HepG2 (cell line): ENCODE results near the gene GNG5. TPM values are rescaled to one million over a fixed set of nuclear protein-coding genes. Genes with fewer than 3 reads are reported as not detected.
A peak's percentile ranks its signal among the peaks of the same experiment; 100 is the strongest.

ENCODE experiments used
- KDM3A ChIP-seq: IDR thresholded peaks from 2 replicates; pipeline ENCODE4 v1.6.1; 2018; ENCODE audit warnings: low read depth, missing compliant biosample characterization
- MBD4 ChIP-seq: IDR thresholded peaks from 2 replicates; pipeline ENCODE4 v1.6.1; 2012; ENCODE audit warnings: low read length, inconsistent platforms, borderline replicate concordance
- PHB2 ChIP-seq: fragments of 450-650 bp; IDR thresholded peaks from 2 replicates; pipeline ENCODE4 v1.6.1; 2018; ENCODE audit not compliant: partially characterized antibody
- POLR2G ChIP-seq: fragments of 200-400 bp; formaldehyde crosslinking; IDR thresholded peaks from 2 replicates; pipeline ENCODE4 v1.6.1; 2018; ENCODE audit warnings: mild to moderate bottlenecking, low read depth, low read length, moderate library complexity
- RFX5 ChIP-seq: IDR thresholded peaks from 2 replicates; pipeline ENCODE4 v1.6.1; 2011; ENCODE audit warnings: low read depth, low read length, improper control_type of control experiment
- SATB2 ChIP-seq: sonication (generic); formaldehyde crosslinking; IDR thresholded peaks from 2 replicates; pipeline ENCODE4 v1.5.0; 2020; ENCODE audit warnings: missing genetic modification reagents
- SCMH1 ChIP-seq: sonication (generic); formaldehyde crosslinking; IDR thresholded peaks from 2 replicates; pipeline ENCODE4 v1.9.0; 2021; ENCODE audit warnings: missing genetic modification reagents, mild to moderate bottlenecking, borderline replicate concordance
- SSRP1 ChIP-seq: IDR thresholded peaks from 2 replicates; pipeline ENCODE4 v1.6.1; 2016; ENCODE audit warnings: control low read depth
- TARDBP ChIP-seq: sonication (generic); formaldehyde crosslinking; IDR thresholded peaks from 2 replicates; pipeline ENCODE4 v1.8.0; 2022; ENCODE audit warnings: mild to moderate bottlenecking, missing genetic modification reagents
- ZBTB20 ChIP-seq: sonication (generic); formaldehyde crosslinking; IDR thresholded peaks from 2 replicates; pipeline ENCODE4 v1.8.1; 2023; ENCODE audit warnings: missing genetic modification reagents, low read depth, mild to moderate bottlenecking, borderline replicate concordance
- ZNF251 ChIP-seq: sonication (generic); formaldehyde crosslinking; IDR thresholded peaks from 2 replicates; pipeline ENCODE4 v1.9.0; 2021; ENCODE audit warnings: mild to moderate bottlenecking, missing genetic modification reagents
- ZNF30 ChIP-seq: sonication (generic); formaldehyde crosslinking; IDR thresholded peaks from 2 replicates; pipeline ENCODE4 v1.5.0; 2020; ENCODE audit warnings: mild to moderate bottlenecking, missing genetic modification reagents
- ZNF354B ChIP-seq: sonication (generic); formaldehyde crosslinking; IDR thresholded peaks from 2 replicates; pipeline ENCODE4 v1.8.0; 2022; ENCODE audit warnings: mild to moderate bottlenecking, missing genetic modification reagents
- ZNF496 ChIP-seq: sonication (generic); formaldehyde crosslinking; IDR thresholded peaks from 2 replicates; pipeline ENCODE4 v1.8.1; 2023; ENCODE audit warnings: mild to moderate bottlenecking, moderate library complexity, missing genetic modification reagents; ENCODE audit not compliant: insufficient replicate concordance
- ZNF547 ChIP-seq: sonication (generic); formaldehyde crosslinking; IDR thresholded peaks from 2 replicates; pipeline ENCODE4 v1.5.1; 2020; ENCODE audit warnings: mild to moderate bottlenecking, missing genetic modification reagents
- ZNF777 ChIP-seq: sonication (generic); formaldehyde crosslinking; IDR thresholded peaks from 2 replicates; pipeline ENCODE4 v1.4.0; 2020; ENCODE audit warnings: missing genetic modification reagents
- ZNF816 ChIP-seq: sonication (generic); formaldehyde crosslinking; IDR thresholded peaks from 2 replicates; pipeline ENCODE4 v1.8.0; 2022; ENCODE audit warnings: missing genetic modification reagents, mild to moderate bottlenecking, borderline replicate concordance
- polyA plus RNA-seq, 8 experiments: library from polyadenylated mRNA; depleted of rRNA in 3 of 8; stranded (reverse) in 7 of 8; unstranded in 1 of 8; fragments of >200 nt; fragmentation: Illumina TruSeq in 4 of 8; extraction: Trizol in 4 of 8; gene quantifications; 2 replicates each; pipeline versions ENCODE4 v1.2.1 to v1.2.3, GENCODE V29; 2011 to 2016; ENCODE audit warnings: low read depth in 4 of 8, missing spikeins in 1 of 8, mixed read lengths in 1 of 8; ENCODE audit not compliant: insufficient read depth in 1 of 8
- total RNA-seq, 5 experiments: library from RNA; depleted of rRNA; stranded (reverse); fragments of >200 nt; fragmentation: Illumina TruSeq; extraction: Trizol; gene quantifications; 2 replicates each; pipeline ENCODE4 v1.2.3, GENCODE V29; 2016; ENCODE audit warnings: low read depth in 1 of 5
- TF ChIP-seq, protein P1 (sequence below): sonication (generic); formaldehyde crosslinking; conservative IDR thresholded peaks from 2 replicates; pipeline ENCODE4 v1.4.0; 2020; ENCODE audit warnings: mild to moderate bottlenecking, missing genetic modification reagents, moderate library complexity
- TF ChIP-seq, protein P2 (sequence below): fragments of 450-650 bp; IDR thresholded peaks from 2 replicates; pipeline ENCODE4 v1.6.1; 2017
- TF ChIP-seq, protein P3 (sequence below): sonication (generic); formaldehyde crosslinking; IDR thresholded peaks from 2 replicates; pipeline ENCODE4 v1.4.0; 2020; ENCODE audit warnings: missing genetic modification reagents, borderline replicate concordance
- TF ChIP-seq, protein P4 (sequence below): sonication (generic); formaldehyde crosslinking; IDR thresholded peaks from 2 replicates; pipeline ENCODE4 v1.5.0; 2020; ENCODE audit warnings: missing genetic modification reagents

Gene GNG5
- total and polyA plus RNA-seq, 2 of the 13 experiments (the other 11 are each of a cell fraction or from before 2014, with no cell fraction given): 103 to 137 TPM

DNA sequence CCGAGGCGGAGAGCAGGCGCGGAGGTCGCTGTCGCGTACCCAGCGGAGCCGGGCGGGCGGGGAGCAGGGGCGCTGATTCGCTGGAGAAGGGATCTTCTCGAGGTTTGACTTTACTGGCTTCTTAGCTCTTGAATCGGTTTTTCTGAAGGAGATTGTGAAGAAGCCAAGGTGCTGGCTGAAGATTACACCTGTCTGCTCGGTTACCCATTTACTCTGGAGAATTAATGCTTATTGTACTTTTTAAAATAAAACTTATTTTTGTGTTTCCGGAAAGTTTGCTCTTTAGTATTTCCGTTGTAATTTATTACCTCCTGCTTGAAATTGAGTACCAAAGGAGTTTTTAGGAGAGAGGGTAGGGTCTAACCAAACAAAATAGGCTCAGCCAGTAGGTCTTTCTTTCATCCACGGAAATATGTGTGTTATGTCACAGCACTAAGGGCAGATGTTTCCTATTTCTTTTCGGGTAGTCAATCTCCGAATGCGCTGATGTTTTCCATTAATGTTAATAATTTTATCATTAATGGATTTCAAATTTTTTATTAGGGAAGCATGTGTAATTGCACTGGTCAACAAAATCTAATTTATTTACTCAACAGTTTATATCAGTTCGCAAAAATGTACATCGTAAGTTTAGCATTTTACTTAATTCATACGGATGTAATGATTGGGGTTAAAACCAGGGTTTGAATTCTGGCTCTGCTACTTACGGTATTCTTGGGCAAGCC lies 510 bp upstream of the GNG5 start (continued):
- TF ChIP-seq, protein P1, sequence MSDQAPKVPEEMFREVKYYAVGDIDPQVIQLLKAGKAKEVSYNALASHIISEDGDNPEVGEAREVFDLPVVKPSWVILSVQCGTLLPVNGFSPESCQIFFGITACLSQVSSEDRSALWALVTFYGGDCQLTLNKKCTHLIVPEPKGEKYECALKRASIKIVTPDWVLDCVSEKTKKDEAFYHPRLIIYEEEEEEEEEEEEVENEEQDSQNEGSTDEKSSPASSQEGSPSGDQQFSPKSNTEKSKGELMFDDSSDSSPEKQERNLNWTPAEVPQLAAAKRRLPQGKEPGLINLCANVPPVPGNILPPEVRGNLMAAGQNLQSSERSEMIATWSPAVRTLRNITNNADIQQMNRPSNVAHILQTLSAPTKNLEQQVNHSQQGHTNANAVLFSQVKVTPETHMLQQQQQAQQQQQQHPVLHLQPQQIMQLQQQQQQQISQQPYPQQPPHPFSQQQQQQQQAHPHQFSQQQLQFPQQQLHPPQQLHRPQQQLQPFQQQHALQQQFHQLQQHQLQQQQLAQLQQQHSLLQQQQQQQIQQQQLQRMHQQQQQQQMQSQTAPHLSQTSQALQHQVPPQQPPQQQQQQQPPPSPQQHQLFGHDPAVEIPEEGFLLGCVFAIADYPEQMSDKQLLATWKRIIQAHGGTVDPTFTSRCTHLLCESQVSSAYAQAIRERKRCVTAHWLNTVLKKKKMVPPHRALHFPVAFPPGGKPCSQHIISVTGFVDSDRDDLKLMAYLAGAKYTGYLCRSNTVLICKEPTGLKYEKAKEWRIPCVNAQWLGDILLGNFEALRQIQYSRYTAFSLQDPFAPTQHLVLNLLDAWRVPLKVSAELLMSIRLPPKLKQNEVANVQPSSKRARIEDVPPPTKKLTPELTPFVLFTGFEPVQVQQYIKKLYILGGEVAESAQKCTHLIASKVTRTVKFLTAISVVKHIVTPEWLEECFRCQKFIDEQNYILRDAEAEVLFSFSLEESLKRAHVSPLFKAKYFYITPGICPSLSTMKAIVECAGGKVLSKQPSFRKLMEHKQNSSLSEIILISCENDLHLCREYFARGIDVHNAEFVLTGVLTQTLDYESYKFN (CRISPR knock-in tag): no peak
- TF ChIP-seq ZNF30 (CRISPR knock-in tag): no peak
- TF ChIP-seq SATB2 (CRISPR knock-in tag): 0 out of 2 replicates have a peak, but pooled peaks have one; percentile 73
- no peak for TF ChIP-seq KDM3A (CRISPR knock-in tag)
- TF ChIP-seq ZNF777 (CRISPR knock-in tag): no peak
- TF ChIP-seq ZNF251: no peak
- TF ChIP-seq ZNF547: no peak
- TF ChIP-seq, protein P2, sequence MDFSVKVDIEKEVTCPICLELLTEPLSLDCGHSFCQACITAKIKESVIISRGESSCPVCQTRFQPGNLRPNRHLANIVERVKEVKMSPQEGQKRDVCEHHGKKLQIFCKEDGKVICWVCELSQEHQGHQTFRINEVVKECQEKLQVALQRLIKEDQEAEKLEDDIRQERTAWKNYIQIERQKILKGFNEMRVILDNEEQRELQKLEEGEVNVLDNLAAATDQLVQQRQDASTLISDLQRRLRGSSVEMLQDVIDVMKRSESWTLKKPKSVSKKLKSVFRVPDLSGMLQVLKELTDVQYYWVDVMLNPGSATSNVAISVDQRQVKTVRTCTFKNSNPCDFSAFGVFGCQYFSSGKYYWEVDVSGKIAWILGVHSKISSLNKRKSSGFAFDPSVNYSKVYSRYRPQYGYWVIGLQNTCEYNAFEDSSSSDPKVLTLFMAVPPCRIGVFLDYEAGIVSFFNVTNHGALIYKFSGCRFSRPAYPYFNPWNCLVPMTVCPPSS: no peak
- TF ChIP-seq PHB2: no peak
- TF ChIP-seq RFX5: no peak
- no peak for TF ChIP-seq ZNF496
- 0 out of 2 replicates have a peak, but pooled peaks have one; percentile 21 for TF ChIP-seq POLR2G
- no peak for TF ChIP-seq ZNF354B (CRISPR knock-in tag)
- TF ChIP-seq, protein P3, sequence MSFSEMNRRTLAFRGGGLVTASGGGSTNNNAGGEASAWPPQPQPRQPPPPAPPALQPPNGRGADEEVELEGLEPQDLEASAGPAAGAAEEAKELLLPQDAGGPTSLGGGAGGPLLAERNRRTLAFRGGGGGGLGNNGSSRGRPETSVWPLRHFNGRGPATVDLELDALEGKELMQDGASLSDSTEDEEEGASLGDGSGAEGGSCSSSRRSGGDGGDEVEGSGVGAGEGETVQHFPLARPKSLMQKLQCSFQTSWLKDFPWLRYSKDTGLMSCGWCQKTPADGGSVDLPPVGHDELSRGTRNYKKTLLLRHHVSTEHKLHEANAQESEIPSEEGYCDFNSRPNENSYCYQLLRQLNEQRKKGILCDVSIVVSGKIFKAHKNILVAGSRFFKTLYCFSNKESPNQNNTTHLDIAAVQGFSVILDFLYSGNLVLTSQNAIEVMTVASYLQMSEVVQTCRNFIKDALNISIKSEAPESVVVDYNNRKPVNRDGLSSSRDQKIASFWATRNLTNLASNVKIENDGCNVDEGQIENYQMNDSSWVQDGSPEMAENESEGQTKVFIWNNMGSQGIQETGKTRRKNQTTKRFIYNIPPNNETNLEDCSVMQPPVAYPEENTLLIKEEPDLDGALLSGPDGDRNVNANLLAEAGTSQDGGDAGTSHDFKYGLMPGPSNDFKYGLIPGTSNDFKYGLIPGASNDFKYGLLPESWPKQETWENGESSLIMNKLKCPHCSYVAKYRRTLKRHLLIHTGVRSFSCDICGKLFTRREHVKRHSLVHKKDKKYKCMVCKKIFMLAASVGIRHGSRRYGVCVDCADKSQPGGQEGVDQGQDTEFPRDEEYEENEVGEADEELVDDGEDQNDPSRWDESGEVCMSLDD (CRISPR knock-in tag): no peak
- TF ChIP-seq SSRP1 (CRISPR knock-in tag): no peak
- TF ChIP-seq MBD4: no peak
- TF ChIP-seq ZBTB20 (CRISPR knock-in tag): peak; percentile 39; the same call in 1 of the 2 replicates
- TF ChIP-seq ZNF816 (CRISPR knock-in tag): 0 out of 2 replicates have a peak, but pooled peaks have one; percentile 50
- no peak for TF ChIP-seq TARDBP (CRISPR knock-in tag)
- TF ChIP-seq SCMH1 (CRISPR knock-in tag): no peak
- TF ChIP-seq, protein P4, sequence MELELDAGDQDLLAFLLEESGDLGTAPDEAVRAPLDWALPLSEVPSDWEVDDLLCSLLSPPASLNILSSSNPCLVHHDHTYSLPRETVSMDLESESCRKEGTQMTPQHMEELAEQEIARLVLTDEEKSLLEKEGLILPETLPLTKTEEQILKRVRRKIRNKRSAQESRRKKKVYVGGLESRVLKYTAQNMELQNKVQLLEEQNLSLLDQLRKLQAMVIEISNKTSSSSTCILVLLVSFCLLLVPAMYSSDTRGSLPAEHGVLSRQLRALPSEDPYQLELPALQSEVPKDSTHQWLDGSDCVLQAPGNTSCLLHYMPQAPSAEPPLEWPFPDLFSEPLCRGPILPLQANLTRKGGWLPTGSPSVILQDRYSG (CRISPR knock-in tag): no peak
